GM12801 (cell line): Measurements from ENCODE around the gene NCF4.

Experiments used
- TF ChIP-seq, protein P1 (sequence below): IDR thresholded peaks from one replicate; pipeline ENCODE4 v1.5.1; 2011; ENCODE audit warnings: control low read depth; ENCODE audit not compliant: insufficient read length; ENCODE audit errors: extremely low read depth

Gene NCF4

DNA sequence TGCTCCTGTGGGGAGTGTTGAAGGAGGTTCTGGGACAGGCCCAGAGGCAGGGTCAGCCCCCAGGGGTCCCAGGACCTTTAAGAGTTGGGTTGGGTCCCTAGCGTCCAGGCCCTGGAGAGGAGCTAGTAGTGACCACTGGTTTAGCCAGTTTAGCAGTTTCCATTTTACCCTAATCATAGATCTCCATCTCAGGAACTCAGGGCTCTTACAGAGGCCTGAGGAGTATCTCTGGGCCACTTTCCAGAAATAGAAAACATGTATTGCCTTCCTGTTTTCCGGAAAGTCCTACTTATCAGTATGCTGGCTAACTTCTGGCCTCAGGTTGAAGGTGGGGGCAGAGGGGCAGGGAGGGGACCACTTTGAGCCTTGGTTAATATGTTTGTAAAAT, 13.5 kb downstream of the NCF4 start:
- TF ChIP-seq, protein P1, sequence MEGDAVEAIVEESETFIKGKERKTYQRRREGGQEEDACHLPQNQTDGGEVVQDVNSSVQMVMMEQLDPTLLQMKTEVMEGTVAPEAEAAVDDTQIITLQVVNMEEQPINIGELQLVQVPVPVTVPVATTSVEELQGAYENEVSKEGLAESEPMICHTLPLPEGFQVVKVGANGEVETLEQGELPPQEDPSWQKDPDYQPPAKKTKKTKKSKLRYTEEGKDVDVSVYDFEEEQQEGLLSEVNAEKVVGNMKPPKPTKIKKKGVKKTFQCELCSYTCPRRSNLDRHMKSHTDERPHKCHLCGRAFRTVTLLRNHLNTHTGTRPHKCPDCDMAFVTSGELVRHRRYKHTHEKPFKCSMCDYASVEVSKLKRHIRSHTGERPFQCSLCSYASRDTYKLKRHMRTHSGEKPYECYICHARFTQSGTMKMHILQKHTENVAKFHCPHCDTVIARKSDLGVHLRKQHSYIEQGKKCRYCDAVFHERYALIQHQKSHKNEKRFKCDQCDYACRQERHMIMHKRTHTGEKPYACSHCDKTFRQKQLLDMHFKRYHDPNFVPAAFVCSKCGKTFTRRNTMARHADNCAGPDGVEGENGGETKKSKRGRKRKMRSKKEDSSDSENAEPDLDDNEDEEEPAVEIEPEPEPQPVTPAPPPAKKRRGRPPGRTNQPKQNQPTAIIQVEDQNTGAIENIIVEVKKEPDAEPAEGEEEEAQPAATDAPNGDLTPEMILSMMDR, result no peak

- TF ChIP-seq, protein P1, result no peak
These were observed 13.9 kb downstream of the NCF4 start for GRCh38 chr22:36874736-36875135.

- TF ChIP-seq, protein P1, result no peak
These were observed 14.9 kb downstream of the NCF4 start for GRCh38 chr22:36875741-36876140.

GRCh38 chr22:36879775-36880174, 19.0 kb downstream of the NCF4 start:
- TF ChIP-seq, protein P1, result no peak

GRCh38 chr22:36881504-36882245, 20.9 kb downstream of the NCF4 start:
- TF ChIP-seq, protein P1, result no peak

DNA sequence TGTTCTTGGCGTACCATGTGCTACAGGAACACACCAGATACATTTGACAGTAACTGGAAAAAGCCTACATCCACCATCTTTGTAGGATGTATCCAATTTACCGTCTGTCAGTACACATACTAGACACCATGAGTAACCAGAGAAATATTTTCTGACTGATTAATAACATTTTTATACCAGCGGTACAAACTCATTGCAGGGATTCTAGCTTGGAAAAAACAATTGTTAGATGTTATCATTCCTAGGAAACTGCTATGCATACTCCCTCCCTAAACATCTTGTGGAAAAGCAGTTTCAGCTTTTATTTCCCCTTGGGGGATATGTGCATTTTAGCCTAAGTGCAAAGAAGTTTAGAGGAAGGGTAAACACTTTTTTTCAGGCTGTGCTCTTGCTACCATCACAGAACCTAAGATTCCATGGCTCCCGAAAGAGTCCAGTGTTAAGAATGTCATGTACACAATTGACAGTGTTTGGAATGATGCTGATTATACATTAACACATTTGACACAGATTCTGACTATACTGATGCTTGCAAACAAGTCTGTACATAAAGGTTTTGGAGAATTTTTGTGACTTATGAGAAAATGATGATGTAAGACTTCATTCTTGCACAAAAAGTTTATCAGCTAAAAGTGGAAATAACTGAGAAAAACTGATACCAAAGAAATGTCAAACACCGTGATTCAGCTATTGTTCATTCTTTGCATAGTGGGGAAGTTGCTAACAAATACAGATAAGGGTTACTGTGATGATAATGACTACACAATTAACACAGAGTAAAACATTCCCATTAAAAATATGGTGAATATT, 23.7 kb downstream of the NCF4 start:
- TF ChIP-seq, protein P1, result no peak

GRCh38 chr22:36885474-36885873, 24.7 kb downstream of the NCF4 start:
- TF ChIP-seq, protein P1, result no peak
